ENCODE data around the gene MICU1.

- no peak for TF ChIP-seq CTCF (IDR thresholded peaks at IDR 0.05)
- no peak for TF ChIP-seq POLR2A (IDR thresholded peaks at IDR 0.05)
Observed at GRCh38 chr10:72480861-72481260, 145.0 kb downstream of the MICU1 start.
